ENCODE measurements around the gene ABLIM2.

ABLIM2 gene

GRCh38 chr4:8118035-8118434, 40.6 kb downstream of the ABLIM2 start:
- no peak for DNase-seq (ENCODE audit: low read depth)

GRCh38 chr4:8117278-8117682, 41.3 kb downstream of the ABLIM2 start:
- peak; percentile 4 for DNase-seq (ENCODE audit: low read depth)

- no peak for DNase-seq (ENCODE audit: low read depth)
These were observed 42.7 kb downstream of the ABLIM2 start for GRCh38 chr4:8115916-8116315.

GRCh38 chr4:8115203-8115520, 43.5 kb downstream of the ABLIM2 start:
- no peak for DNase-seq (ENCODE audit: low read depth)

- DNase-seq (ENCODE audit: low read depth), result no peak
These were observed 44.0 kb downstream of the ABLIM2 start for GRCh38 chr4:8114456-8115202.

GRCh38 chr4:8113611-8114377, 44.8 kb downstream of the ABLIM2 start:
- no peak for DNase-seq (ENCODE audit: low read depth)

GRCh38 chr4:8112672-8113071, 45.9 kb downstream of the ABLIM2 start:
- no peak for DNase-seq (ENCODE audit: low read depth)

- DNase-seq (ENCODE audit: low read depth), result no peak
These were observed 46.5 kb downstream of the ABLIM2 start for GRCh38 chr4:8112036-8112576.

GRCh38 chr4:8110071-8110986, 48.3 kb downstream of the ABLIM2 start:
- DNase-seq (ENCODE audit: low read depth), result no peak

- DNase-seq (ENCODE audit: low read depth), result no peak
These were observed 49.1 kb downstream of the ABLIM2 start for GRCh38 chr4:8109406-8110065.

- DNase-seq (ENCODE audit: low read depth), result no peak
These were observed 49.6 kb downstream of the ABLIM2 start for GRCh38 chr4:8108991-8109390.

GRCh38 chr4:8108261-8108660, 50.4 kb downstream of the ABLIM2 start:
- no peak for DNase-seq (ENCODE audit: low read depth)

- DNase-seq (ENCODE audit: low read depth), result no peak
These were observed 51.4 kb downstream of the ABLIM2 start for GRCh38 chr4:8107146-8107657.

- no peak for DNase-seq (ENCODE audit: low read depth)
These were observed 52.1 kb downstream of the ABLIM2 start for GRCh38 chr4:8106451-8107025.

- no peak for DNase-seq (ENCODE audit: low read depth)
These were observed 53.1 kb downstream of the ABLIM2 start for GRCh38 chr4:8105306-8106100.

GRCh38 chr4:8104491-8105305, 53.9 kb downstream of the ABLIM2 start:
- DNase-seq (ENCODE audit: low read depth), result no peak

GRCh38 chr4:8103421-8104390, 54.9 kb downstream of the ABLIM2 start:
- no peak for DNase-seq (ENCODE audit: low read depth)

GRCh38 chr4:8102831-8103230, 55.8 kb downstream of the ABLIM2 start:
- DNase-seq (ENCODE audit: low read depth), result no peak

GRCh38 chr4:8102076-8102355, 56.6 kb downstream of the ABLIM2 start:
- DNase-seq (ENCODE audit: low read depth), result no peak
